ENCODE results near the gene RAB6A.

The RAB6A gene

DNA sequence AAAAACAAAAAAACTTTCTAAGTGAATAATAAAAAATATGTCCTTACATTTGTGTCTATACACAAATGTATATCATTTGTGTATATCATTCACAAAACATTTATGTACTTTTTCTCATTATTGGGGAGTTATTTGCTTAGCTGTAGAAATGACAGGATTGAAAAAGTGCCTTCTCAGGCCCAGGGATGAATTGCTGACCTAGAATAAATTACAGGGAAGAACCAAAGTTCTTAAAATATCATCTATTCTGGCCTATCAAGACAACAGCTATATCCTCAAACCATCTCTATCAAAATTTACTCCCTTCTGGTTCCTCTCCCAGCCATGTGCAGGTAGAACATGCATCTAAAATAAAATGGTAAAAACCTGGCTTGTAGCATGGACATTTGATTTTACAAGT is 1.9 kb upstream of the RAB6A start:
- TF ChIP-seq POLR2AphosphoS5 (IDR thresholded peaks at IDR 0.05; ENCODE audit: low read depth) (no peak), SPI1 (IDR thresholded peaks at IDR 0.05; ENCODE audit: borderline replicate concordance, low read depth) (no peak), REST (IDR thresholded peaks at IDR 0.05; ENCODE audit: insufficient replicate concordance, low read depth) (no peak), GABPA (IDR thresholded peaks at IDR 0.05; ENCODE audit: low read depth) (no peak), CTCF (IDR thresholded peaks at IDR 0.05; ENCODE audit: insufficient read depth, low read length) (no peak)
- Histone ChIP-seq H3K27me3 (ENCODE audit: insufficient read depth, poor library complexity, severe bottlenecking) (no peaks in the 10 kb centered on the region), H3K27ac (replicated peaks) (no peak overlapping the region), H3K4me3 (replicated peaks; ENCODE audit: insufficient read depth, low read length) (no peak overlapping the region)
- DNase-seq (ENCODE audit: low read depth in 1 of 2, low spot score in 1 of 2), result no peak

DNA sequence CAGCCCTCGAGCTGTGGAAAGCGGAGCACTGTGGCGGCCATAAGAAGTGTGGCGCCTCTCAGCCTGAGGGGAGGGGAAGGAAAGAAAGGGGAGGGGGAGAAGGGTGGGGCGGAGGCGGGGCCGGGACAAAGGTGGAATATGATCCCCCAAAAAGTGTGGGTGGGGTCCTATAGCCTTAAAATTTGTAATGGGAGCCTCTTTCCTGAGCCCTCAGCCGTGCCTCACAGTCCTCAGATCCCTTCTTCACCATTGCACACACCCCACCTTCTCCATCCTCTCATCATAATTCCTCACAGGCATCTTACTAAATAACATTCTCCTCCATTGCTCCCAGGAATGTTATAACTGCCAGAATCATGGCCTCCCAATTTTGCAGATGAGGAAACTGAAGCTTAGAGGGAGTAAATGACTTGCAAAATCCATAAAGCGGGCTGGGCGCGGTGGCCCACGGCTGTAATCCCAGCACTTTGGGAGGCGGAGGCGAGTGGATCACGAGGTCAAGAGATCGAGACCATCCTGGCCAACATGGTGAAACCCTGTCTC is 600 bp upstream of the RAB6A start:
- Histone ChIP-seq H3K27me3 (ENCODE audit: insufficient read depth, poor library complexity, severe bottlenecking) (no peaks in the 10 kb centered on the region), H3K27ac (replicated peaks) (peak overlapping the region; percentile 62), H3K4me3 (replicated peaks; ENCODE audit: insufficient read depth, low read length) (peak overlapping the region; percentile 46)
- TF ChIP-seq POLR2AphosphoS5 (IDR thresholded peaks at IDR 0.05; ENCODE audit: low read depth) (peak; percentile 100), SPI1 (IDR thresholded peaks at IDR 0.05; ENCODE audit: borderline replicate concordance, low read depth) (no peak)
- DNase-seq (ENCODE audit: low read depth in 1 of 2, low spot score in 1 of 2), result no peak

GRCh38 chr11:73760135-73760678 is 667 bp downstream of the RAB6A start:
- TF ChIP-seq POLR2AphosphoS5 (IDR thresholded peaks at IDR 0.05; ENCODE audit: low read depth) (no peak), GABPA (IDR thresholded peaks at IDR 0.05; ENCODE audit: low read depth) (no peak), CTCF (IDR thresholded peaks at IDR 0.05; ENCODE audit: insufficient read depth, low read length) (no peak), REST (IDR thresholded peaks at IDR 0.05; ENCODE audit: insufficient replicate concordance, low read depth) (no peak), SPI1 (IDR thresholded peaks at IDR 0.05; ENCODE audit: borderline replicate concordance, low read depth) (no peak)
- DNase-seq (ENCODE audit: low read depth in 1 of 2, low spot score in 1 of 2), result no peak
- Histone ChIP-seq H3K27ac (replicated peaks) (peak overlapping the region; percentile 83), H3K4me3 (replicated peaks; ENCODE audit: insufficient read depth, low read length) (peak overlapping the region; percentile 95), H3K27me3 (ENCODE audit: insufficient read depth, poor library complexity, severe bottlenecking) (no peaks in the 10 kb centered on the region)

- H3K27me3 ChIP-seq (ENCODE audit: insufficient read depth, poor library complexity, severe bottlenecking), result no peaks in the 10 kb centered on the region
- no peak for DNase-seq (ENCODE audit: low read depth in 1 of 2, low spot score in 1 of 2)
- TF ChIP-seq CTCF (IDR thresholded peaks at IDR 0.05; ENCODE audit: insufficient read depth, low read length) (no peak), REST (IDR thresholded peaks at IDR 0.05; ENCODE audit: insufficient replicate concordance, low read depth) (no peak)
- H3K27ac ChIP-seq (replicated peaks), result peak overlapping the region; percentile 83
- peak overlapping the region; percentile 95 for H3K4me3 ChIP-seq (replicated peaks; ENCODE audit: insufficient read depth, low read length)
These were observed 1.2 kb downstream of the RAB6A start for GRCh38 chr11:73759610-73760134.

Measured in HL-60 (cell line).